Measurements from ENCODE around the gene TRPM2.
"Not testable (repeated sequence)": the region's sequence is repeated elsewhere in the genome, so short reads cannot be mapped to it uniquely, and the experiment has no call there.

TRPM2 gene

DNA sequence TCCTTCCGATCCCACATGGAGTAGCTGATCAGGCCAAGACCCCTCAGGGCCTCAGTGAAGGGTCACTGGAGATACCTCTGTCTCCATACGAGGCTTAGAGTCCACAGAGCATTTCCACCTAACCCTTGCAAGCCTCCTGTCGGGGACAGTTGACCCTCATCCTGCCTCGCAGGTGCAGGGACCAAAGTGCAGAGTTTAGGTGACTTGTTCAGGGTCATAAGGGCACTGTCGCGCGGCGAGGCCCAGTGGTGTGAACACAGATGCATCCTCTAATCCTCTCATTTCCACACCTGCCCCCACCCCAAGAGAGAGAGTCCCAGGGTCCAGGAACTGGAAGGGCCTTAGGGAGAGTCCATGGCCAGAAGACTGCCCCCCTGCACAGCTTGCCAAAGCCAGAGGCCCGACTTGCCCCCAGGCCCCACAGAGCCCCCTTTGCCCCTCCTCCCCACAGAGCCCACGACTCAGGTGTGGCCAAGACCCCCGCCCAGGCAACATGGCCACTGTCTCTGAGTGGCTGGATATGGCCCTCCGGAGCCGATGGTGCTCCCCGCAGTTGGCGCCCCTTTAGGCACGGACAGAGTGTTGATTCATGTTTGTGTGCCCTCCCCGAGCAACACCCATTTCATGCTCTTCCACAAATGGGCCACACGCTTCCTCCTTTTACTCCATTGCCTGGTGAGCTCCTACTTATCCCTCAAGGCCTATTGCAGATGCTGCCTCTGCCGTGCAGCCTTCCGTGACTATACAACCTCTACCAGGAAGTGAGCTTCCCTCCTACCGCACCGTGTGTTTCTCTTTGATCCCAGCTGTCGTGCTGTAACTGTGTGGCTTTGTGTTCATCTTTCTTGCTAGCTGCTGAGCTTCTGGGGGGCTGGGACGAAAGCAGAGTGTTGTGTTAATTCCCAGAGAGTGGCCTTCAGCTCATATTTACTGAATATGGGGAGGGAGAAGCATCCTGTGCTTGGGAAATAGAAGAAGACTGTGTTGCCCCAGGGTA, 1.7 kb downstream of the TRPM2 start:
- no peak for DNase-seq (ENCODE audit: low read depth)

DNA sequence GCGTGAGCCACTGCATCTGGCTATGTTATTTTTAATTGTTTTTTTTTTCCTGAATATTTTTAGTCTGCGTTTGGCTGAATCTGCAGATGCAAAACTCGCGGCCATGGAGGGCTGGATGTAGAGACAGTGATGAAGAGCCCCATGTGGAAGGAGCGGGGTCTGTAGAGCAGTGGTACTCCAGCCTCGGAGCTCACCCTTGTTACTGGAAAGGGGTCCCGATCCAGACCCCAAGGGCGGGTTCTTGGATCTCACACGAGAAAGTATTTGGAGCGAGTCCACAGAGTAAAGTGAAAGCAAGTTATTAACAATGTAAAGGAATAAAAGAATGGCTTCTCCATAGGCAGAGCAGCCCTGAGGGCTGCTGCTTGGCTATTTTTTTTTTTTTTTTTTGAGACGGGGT, 2.7 kb downstream of the TRPM2 start:
- no peak for DNase-seq (ENCODE audit: low read depth)

DNA sequence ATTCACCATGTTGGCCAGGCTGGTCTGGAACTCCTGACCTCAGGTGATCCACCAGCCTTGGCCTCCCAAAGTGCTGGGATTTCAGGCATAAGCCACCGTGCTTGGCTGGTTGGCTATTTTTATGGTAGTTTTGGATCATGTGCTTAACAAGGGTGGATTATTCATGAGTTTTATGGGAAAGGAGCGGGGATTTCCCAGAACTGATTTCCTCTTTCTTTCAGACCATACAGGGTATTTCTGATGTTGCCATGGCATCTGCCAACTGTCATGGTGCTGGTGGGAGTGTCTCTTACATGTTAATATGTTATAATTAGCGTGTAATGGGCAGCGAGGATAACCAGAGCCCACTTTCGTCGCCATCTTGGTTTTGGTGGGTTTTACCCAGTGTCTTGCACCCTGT, 3.2 kb downstream of the TRPM2 start:
- no peak for DNase-seq (ENCODE audit: low read depth)

DNA sequence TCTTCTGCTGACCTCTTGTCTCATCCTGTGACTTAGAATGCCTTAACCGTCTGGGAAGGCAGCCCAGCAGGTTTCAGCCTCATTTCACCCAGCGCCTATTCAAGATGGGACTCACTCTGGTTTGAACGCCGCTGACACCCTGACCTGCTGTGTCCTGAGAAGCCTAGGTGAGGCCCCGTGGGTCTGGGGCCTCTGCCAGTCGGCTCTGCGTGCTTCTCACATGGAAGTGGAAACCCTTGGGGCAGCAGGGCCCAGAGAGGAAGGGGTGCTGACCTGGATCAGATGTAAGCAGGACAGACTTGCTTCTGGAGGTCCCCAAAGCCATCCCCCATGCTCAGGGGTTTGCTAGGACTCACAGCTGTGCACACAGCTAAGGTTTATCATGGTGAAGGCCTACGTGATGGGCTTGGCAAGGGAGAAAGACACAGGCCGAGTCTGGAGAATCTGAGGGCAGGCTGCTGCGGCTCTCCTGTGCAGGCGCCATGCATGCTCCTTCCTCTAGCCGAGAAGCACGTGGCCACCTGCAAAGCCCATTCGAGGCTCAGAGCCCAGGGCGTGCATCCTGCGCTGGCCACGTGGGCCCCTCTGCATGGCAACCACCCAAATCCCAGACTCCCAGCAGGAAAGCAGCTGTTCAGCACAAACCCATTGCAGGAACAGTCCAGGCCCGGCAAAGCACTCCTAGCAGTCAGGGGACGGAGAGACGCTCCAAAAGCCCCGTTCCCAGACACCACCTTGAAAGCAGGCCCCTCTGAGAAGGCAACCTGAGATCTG, 3.8 kb downstream of the TRPM2 start:
- no peak for DNase-seq (ENCODE audit: low read depth)

DNA sequence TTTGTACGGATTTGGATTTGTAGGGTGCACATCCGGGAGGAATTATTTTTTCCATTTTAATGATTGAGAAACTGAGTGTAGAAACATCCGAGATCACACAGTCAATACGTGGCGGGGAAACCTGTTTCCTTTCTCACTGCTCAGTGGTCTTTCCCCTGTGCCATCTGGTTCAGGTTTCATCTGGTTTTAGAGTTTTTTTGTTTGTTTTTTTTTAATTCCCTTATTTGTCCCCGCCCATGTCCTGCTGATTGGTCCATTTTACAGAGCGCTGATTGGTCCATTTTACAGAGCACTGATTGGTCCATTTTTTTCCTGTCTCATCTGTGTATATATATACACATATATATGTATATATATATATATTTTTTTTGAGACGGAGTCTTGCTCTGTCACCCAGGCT, 6.0 kb downstream of the TRPM2 start:
- DNase-seq (ENCODE audit: low read depth) = no peak

DNA sequence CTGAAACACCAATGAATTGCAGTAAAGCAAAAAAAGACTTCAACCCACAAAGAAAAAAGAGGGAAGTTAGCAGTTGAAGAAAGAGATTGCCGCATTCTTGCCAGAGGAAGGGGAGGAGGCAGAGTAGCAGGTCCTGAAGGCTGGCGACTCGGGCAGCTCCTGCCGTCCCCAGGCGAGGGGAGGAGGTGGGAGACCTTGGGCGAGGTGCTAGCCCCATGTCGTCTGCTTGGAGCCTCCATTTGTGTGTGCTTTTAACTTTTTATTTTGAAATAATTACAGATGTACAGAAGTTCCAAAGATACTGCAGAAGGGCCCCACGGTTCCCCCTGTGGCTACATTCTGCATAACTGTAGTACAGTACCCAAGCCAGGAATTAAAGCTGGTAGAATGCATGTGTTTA, 6.7 kb downstream of the TRPM2 start:
- no peak for DNase-seq (ENCODE audit: low read depth)

DNA sequence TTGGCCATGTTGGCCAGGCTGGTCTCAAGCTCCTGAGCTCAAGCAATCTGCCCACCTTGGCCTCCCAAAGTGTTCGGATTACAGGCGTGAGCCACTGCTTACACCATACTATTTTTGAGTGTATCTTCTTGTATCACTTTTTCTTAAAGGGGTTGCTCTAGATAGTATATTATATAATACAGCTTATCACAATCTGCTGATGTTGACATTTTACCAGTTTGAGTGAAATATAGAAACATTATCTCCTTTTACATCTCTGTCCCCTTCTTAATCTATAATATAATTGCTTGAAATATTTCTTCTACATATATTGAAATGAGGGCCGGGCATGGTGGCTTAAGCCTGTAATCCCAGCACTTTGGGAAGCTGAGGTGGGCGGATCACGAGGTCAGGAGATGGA, 8.5 kb downstream of the TRPM2 start:
- DNase-seq (ENCODE audit: low read depth) = not testable (repeated sequence)

DNA sequence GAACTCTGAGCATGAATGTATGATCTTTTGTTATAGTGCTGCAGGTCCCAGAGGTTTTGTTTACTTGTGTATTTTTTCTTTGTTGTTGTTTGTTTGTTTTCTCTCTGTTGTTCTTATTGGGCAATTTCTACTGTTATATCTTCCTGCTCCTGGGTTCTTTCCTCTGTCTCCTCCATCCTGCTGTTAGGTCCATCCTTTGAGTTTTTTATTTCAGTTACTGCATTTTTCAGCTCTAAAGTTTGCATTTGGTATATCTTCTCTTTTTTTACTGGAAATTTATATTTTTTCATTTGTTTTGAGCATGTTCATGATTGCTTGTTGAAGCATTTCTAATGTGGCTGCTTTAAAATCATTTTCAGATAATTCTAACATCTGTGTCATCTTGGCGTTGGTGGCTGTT, 9.9 kb downstream of the TRPM2 start:
- no peak for DNase-seq (ENCODE audit: low read depth)

DNA sequence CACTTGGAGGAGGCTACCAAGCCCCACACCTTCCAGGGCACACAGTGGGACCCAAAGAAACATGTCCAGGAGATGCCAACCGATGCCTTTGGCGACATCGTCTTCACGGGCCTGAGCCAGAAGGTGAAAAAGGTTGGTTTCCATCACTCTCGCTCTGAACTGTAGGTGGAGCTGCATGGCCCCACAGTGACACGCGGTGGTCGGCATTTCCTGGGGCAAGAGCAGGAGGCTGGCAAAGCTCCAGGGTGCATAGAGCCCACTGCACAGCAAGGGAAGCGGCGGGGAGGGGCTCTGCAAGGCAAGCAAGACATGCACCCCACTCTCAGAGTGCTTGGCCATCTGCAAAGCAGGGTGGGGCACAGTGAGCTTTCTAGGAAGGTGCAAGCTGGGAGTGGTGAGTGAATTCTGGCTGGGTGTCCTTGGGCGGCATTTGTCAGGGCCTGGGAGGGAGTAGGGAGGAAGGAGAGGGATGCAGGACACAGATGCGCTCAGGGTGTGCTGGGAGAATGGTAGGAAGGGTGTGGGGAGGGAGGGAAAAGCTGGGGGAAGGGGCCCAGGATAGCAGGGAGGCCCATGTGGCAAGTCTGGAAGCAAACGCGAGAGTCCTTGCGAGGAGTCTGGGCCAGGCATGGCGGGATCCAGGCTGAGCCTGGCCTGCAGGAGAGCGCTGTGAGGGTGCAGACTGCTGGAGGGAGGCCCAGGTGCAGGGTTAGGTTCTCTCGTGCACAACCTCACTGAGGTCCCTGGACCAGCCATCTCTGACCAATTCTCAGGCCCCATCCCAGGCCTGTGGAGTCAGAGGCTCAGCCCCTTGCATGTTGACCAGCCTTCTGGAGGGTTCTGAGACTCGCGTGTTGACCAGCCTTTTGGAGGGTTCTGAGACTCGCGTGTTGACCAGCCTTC, 11.0 kb downstream of the TRPM2 start:
- no peak for DNase-seq (ENCODE audit: low read depth)

DNA sequence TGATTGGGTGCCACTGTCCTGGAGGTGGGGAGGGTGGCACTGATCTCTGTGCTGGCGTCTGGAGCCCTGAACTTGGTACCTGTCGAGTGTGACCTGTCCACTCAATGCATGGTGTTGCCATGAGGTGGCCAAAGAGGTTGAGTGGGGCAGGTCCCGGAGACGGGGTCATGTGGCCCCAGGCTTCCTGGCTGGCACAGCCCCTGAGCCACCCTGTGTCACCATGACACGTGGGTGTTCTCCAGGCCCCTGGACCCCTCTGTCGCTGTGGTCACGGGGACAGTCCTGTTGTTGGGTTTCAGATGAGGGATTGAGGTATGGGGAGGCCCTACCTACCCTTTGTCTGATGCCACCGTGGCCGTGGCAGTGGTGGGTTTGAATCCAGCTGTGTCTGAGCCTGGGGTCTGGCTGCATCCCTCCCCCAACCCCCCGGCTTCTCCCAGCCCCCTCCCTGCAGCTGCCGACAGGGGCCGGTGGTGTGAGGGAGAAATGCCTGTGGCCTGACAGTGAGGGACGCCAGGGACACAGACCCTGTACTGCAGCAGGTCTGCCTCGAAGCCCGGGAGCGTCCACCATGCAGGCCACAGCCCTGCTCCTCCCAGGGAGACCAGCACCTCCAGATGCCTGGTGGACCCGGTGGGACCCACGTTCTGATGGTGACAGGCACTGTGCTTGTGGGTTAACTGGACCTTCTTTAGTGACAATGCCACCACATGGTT, 12.0 kb downstream of the TRPM2 start:
- DNase-seq (ENCODE audit: low read depth) = no peak

DNA sequence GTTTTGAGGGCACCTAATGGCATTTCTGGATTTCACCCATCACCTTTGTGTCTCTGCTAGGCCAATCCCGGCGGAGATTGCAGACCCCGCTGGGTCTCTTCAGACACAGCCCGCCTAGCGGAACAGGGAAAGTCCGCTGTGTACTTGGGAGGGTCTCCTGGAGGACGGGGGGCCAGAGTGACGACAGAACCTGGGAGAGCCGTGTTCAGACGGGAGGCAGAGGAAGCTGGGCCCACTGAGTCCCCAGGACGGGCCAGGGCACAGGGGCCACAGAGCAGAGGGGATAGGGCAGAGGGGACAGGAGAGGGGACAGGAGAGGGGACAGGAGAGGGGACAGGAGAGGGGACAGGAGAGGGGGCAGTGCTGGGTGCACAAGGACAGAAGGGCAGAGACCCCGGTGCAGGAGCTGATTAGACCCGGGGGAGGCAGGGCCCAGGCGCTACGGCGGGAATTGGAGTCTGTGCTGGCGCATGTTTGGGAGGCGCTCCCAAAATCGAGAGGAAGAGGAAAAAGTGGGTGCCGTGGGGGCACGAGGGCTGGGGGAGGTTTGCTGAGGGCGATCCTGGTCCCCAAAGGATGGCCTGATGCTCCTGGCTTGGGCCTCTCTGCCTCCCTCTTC, 12.7 kb downstream of the TRPM2 start:
- no peak for DNase-seq (ENCODE audit: low read depth)

DNA sequence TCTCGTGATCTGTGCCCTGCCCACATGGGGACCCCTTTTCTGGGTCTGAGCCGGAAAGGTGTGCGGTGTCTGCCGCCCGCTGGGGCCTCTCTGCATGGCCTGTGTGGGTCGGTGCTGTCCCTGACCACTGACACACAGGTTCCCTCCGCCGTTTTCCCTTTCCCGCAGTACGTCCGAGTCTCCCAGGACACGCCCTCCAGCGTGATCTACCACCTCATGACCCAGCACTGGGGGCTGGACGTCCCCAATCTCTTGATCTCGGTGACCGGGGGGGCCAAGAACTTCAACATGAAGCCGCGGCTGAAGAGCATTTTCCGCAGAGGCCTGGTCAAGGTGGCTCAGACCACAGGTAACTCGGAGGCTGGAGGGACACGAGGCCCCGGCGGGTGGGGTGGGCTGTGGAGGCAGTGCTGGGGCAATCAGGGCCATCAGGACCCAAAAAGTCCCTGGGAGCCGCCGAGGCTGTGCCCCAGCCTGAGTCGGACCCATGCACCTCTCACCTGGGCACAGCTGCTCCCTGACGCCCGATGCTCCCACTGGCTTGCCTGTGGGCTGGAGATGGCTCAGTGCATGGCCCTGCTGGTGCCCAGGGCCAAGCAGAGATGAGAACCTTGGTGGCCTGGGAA, 13.3 kb downstream of the TRPM2 start:
- DNase-seq (ENCODE audit: low read depth) = no peak

DNA sequence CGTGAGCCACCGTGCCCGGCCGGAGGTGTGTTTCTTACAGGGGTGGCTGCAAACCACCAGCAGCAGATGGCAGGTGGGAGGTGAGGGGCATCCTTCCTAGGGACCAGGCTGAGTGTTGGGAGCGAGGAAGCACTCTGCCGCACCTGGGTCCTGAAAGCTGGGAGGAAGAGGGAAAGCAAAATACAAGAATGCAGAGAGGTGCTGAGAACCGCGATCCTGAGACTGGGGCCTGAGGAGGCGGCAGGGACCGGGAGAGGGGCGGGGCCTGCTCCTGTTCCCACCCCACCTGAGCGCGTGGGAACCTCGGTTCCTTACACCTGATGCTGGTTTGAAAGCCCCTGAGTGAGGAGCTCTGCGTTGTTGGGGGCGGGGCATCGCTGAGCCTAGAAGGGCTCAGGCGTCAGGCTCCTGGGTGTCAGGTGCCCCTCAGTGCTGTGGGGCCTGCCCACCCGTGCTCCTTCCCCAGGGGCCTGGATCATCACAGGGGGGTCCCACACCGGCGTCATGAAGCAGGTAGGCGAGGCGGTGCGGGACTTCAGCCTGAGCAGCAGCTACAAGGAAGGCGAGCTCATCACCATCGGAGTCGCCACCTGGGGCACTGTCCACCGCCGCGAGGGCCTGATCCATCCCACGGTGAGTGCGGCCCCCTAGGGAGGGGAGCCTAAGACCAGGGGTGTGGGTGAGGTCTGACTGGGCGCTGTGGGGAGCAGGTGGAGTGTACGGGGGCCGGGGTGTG, 15.5 kb downstream of the TRPM2 start:
- no peak for DNase-seq (ENCODE audit: low read depth)

DNA sequence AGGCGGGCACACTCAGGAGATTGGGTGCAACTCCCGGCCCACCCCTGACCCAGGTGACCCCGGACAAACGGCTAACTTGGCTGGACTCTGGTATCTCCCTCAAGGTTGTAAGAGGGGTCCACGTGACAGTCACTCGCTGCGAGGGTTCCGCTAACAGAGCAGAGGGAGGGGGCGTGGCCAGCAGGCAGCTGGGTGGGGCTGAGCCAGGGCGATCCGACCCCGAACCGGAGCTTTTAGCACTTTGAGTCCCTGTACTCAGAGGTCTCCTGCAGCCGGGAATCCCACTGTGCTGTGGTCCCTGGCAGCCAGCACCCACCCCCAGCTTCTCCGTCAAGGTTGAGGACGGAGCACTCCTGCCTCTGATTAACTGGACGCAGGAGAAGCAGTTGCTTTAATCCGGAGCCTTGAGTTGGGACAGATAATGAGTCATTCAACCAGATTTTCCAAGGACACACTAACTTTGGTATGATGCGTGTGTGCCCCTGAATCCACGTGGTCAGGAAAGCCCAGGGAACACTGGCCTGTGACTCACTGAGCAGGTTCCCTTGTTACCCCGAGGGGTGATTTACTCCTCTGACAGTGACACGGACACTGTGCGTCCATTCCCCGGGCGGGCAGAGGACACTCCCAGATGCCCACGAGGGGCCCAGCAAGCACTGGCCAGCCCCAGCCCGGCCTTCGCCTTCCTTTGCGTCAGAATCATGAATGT, 16.8 kb downstream of the TRPM2 start:
- no peak for DNase-seq (ENCODE audit: low read depth)

DNA sequence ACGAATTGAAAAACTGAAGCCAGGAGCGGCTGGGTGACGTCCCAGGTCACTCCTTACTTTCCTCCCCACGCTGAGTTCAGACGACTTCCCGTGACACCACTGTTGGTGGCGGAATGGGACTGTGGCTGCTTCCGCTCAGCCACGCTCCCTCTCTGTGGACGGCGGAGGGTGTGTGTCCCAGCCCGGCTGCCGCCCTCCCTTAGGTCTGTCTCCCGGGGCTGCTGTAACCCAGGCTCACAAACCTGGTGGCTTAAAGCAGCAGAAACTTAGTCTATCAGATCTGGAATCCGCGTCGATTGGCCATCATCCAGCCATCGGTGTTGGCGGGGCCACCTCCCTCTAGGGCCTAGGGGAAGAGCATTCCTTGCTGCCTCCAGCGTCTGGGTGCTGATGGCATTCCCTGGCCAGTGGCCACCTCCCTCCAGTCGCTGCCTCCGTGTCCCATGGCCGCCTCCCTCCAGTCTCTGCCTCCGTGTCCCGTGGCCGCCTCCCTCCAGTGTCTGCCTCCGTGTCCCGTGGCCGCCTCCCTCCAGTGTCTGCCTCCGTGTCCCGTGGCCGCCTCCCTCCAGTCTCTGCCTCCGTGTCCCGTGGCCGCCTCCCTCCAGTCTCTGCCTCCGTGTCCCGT, 17.5 kb downstream of the TRPM2 start:
- no peak for DNase-seq (ENCODE audit: low read depth)

DNA sequence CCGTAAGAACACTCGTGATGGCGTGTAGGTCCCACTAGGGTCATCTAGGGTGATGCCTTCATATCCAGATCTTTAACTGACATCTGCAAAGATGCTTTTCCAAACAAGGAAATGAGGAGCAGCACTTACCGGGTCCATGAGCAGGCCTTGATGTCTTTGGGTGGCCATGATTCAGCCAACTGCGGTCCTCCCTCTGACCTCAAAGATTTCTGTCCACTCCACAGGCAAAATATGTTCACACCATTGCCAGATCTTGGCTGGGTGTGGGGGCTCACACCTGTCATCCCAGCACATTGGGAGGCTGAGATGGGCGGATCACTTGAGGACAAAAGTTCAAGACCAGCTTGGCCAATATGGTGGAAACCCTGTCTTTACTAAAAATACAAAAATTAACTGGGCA, 18.2 kb downstream of the TRPM2 start:
- no peak for DNase-seq (ENCODE audit: low read depth)

DNA sequence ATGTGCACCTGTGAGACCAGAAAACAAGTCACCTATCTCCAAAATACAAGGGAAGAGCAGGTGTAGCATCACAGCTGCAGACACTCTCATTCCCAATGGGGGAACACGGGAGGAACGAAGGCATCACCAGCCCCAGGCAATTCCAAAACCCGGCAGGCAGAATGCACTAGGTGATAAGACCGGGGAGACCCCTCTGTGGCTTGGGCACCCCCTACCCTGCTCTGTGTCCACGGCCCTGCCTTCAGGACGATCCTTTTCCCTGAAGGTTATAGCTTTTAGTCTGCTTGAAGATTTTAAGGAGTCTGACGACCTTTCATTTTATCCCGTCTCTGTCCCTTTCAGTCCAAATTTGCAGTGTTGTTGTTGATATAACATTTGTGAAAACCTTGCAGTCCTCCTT, 19.2 kb downstream of the TRPM2 start:
- no peak for DNase-seq (ENCODE audit: low read depth)

DNA sequence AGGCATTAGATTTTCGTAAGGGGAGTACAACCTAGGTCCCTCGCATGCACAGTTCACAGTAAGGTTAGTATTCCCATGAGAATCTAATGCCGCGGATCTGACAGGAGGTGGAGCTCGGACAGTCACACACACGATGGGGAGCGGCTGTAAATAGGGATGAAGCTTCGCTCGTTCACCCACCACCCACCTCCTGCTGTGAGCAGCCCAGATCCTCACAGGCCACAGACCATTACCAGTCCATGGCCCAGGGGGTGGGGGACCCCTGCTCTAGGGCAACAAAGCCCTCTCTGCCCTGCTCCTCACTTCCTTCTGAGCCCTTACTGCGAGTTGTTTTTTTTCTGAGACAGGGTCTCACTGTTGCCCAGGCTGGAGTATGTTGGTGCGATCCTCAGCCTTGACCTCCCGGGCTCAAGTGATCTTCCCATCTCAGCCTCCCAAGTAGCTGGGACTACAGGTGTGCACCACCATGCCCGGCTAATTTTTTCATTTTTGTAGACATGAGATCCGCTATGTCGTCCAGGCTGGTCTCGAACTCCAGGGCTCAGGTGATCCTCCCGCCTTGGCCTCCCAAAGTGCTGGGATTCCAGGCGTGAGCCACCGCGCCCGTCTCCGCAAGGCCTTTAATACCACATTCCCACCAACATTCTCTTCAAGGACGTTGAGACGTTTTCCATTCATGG, 21.3 kb downstream of the TRPM2 start:
- no peak for DNase-seq (ENCODE audit: low read depth)
